Measurements from ENCODE around the gene CUL3.

DNA sequence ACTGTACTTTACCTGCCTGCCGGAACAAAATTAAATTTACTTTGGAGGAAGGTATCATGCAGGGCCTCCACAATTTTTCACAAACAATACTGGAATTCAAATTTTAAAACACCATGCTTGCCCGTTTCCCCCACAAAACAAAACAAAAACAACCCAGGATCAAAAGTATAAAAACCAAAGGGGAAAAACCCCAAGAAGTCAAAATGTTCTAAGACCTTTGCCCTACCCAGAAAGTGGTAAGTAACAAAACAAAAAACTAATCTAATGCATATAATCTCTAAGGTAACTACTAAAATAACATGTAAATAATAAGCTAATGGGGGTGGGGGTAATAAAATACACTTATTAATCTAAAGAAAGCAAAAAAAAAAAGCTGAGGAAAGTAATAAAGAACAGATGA lies 60.5 kb downstream of the CUL3 start:
- TF ChIP-seq FOXP2 (optimal IDR thresholded peaks at IDR 0.05; ENCODE audit: borderline replicate concordance, extremely low read depth, extremely low read length, insufficient read depth) (no peak), TAF1 (IDR thresholded peaks at IDR 0.05; ENCODE audit: borderline replicate concordance, insufficient read depth, low read length) (no peak), POLR2AphosphoS5 (IDR thresholded peaks at IDR 0.05; ENCODE audit: low read depth, low read length) (no peak), SIN3A (IDR thresholded peaks at IDR 0.05; ENCODE audit: borderline replicate concordance, insufficient read depth, low read length) (no peak)
- TF ChIP-seq, protein P1, sequence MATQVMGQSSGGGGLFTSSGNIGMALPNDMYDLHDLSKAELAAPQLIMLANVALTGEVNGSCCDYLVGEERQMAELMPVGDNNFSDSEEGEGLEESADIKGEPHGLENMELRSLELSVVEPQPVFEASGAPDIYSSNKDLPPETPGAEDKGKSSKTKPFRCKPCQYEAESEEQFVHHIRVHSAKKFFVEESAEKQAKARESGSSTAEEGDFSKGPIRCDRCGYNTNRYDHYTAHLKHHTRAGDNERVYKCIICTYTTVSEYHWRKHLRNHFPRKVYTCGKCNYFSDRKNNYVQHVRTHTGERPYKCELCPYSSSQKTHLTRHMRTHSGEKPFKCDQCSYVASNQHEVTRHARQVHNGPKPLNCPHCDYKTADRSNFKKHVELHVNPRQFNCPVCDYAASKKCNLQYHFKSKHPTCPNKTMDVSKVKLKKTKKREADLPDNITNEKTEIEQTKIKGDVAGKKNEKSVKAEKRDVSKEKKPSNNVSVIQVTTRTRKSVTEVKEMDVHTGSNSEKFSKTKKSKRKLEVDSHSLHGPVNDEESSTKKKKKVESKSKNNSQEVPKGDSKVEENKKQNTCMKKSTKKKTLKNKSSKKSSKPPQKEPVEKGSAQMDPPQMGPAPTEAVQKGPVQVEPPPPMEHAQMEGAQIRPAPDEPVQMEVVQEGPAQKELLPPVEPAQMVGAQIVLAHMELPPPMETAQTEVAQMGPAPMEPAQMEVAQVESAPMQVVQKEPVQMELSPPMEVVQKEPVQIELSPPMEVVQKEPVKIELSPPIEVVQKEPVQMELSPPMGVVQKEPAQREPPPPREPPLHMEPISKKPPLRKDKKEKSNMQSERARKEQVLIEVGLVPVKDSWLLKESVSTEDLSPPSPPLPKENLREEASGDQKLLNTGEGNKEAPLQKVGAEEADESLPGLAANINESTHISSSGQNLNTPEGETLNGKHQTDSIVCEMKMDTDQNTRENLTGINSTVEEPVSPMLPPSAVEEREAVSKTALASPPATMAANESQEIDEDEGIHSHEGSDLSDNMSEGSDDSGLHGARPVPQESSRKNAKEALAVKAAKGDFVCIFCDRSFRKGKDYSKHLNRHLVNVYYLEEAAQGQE (IDR thresholded peaks at IDR 0.05; ENCODE audit: insufficient read depth in 1 of 2, low read depth in 2 of 2, low read length in 2 of 2) = no peak
